Nephron progenitor cell (in vitro differentiated cells): ENCODE measurements around the gene C11orf98.
"Not testable (repeated sequence)": the region's sequence is repeated elsewhere in the genome, so short reads cannot be mapped to it uniquely, and the experiment has no call there.

Experiments
- DNase-seq: peaks from one replicate; pipeline ENCODE4 v3.0.0; 2021
- H3K27ac Mint-ChIP-seq: 2 replicates; pipeline ENCODE4 v1.8.0; 2021; ENCODE audit warnings: mild to moderate bottlenecking, moderate library complexity, mixed read lengths
- H3K27me3 Mint-ChIP-seq: 2 replicates; pipeline ENCODE4 v1.8.0; 2021; ENCODE audit warnings: mild to moderate bottlenecking, low read depth, mixed read lengths; ENCODE audit not compliant: poor library complexity
- H3K36me3 Mint-ChIP-seq: 2 replicates; pipeline ENCODE4 v1.8.0; 2021; ENCODE audit warnings: low read depth, mixed read lengths
- H3K4me1 Mint-ChIP-seq: 2 replicates; pipeline ENCODE4 v1.8.0; 2021; ENCODE audit warnings: mixed read lengths
- H3K4me3 Mint-ChIP-seq: 2 replicates; pipeline ENCODE4 v1.8.0; 2021; ENCODE audit warnings: mild to moderate bottlenecking, moderate library complexity, mixed read lengths
- H3K9me3 Mint-ChIP-seq: 2 replicates; pipeline ENCODE4 v1.8.0; 2021; ENCODE audit warnings: mild to moderate bottlenecking, moderate library complexity, mixed read lengths
- CTCF ChIP-seq: fragments of 200-600 bp; sonication (generic); IDR thresholded peaks from 2 replicates; pipeline ENCODE4 v1.5.0; 2021; ENCODE audit warnings: antibody characterized with exemption

The C11orf98 gene

DNA sequence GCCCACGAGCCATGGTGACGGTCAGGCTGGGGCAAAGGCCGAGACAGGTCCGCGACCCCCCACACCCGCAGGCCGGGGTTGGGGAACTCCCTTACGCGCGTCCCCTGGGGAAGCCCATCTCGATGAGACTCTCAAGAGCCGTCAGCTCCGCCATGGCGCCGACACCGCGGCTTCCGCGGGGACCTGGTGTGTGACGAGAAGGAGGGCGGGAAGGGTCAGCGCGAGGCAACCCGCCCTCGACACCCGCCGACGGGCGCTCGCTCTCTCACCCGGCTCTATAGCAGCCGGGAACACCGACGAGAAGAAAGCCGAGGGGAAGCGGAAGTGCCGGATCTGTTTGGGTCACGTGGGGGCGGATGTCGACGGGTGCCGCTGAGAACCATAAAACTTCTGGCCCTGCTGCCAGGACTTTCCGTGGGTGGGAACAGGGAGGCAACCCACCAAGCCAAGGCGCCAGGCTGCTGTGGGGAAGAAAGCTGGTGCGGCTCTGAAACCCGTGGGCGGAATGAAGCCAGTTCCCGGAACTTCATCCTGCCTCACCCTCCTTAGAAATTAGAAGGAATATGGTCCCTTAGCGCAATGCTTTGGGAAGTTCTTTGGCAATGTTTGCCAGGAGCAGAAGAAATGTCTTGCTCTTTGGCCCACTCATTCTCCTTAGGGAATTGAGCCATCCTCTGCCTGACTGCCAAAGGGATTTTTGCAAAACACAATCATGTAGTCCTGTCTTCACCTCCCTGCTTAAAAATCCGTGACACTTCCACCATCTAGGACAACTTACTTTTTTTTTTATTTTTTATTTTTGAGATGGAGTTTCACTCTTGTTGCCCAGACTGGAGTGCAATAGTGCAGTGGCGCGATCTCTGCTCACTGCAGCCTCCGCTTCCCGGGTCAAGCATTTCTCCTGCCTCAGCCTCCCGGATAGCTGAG lies 14.0 kb upstream of the C11orf98 start, which contains the start of gene UBXN1:
Gene UBXN1, minus strand, starts transcription at position 304 of the 927 bp plus-strand sequence. Its CDS starts 150 bp downstream, at position 154.
- H3K4me3 Mint-ChIP-seq: peak within 1 kb of the TSS; percentile 88
- DNase-seq: peak; percentile 79
- H3K36me3 Mint-ChIP-seq: peaks cover 26% of the 10 kb centered on the region
- peaks cover 38% of the 10 kb centered on the region for H3K4me1 Mint-ChIP-seq
- no peak for TF ChIP-seq CTCF
- H3K9me3 Mint-ChIP-seq: no peaks in the 10 kb centered on the region
- no peaks in the 10 kb centered on the region for H3K27me3 Mint-ChIP-seq
- H3K27ac Mint-ChIP-seq: peak within 1 kb of the TSS; percentile 89

GRCh38 chr11:62678433-62678769 lies 13.4 kb upstream of the C11orf98 start:
- TF ChIP-seq CTCF: no peak
- peak overlapping the region; percentile 88 for H3K4me3 Mint-ChIP-seq
- DNase-seq: no peak
- peaks cover 39% of the 10 kb centered on the region for H3K4me1 Mint-ChIP-seq
- no peaks in the 10 kb centered on the region for H3K9me3 Mint-ChIP-seq
- H3K36me3 Mint-ChIP-seq: peaks cover 26% of the 10 kb centered on the region
- no peaks in the 10 kb centered on the region for H3K27me3 Mint-ChIP-seq
- H3K27ac Mint-ChIP-seq: peak overlapping the region; percentile 89

- DNase-seq: no peak
- H3K27me3 Mint-ChIP-seq: no peaks in the 10 kb centered on the region
These were observed 12.7 kb upstream of the C11orf98 start for GRCh38 chr11:62677714-62678113.

GRCh38 chr11:62677156-62677555 lies 12.1 kb upstream of the C11orf98 start:
- Mint-ChIP-seq H3K4me1 (peaks cover 49% of the 10 kb centered on the region), H3K36me3 (peaks cover 26% of the 10 kb centered on the region), H3K4me3 (peak overlapping the region; percentile 88), H3K27ac (peak overlapping the region; percentile 53), H3K9me3 (no peaks in the 10 kb centered on the region), H3K27me3 (no peaks in the 10 kb centered on the region)
- TF ChIP-seq CTCF: no peak
- DNase-seq: no peak

More at GRCh38 chr11:62677714-62678113, 12.7 kb upstream of the C11orf98 start:
- peaks cover 26% of the 10 kb centered on the region for H3K36me3 Mint-ChIP-seq
- peak overlapping the region; percentile 53 for H3K27ac Mint-ChIP-seq
- H3K9me3 Mint-ChIP-seq: no peaks in the 10 kb centered on the region
- H3K4me1 Mint-ChIP-seq: peaks cover 46% of the 10 kb centered on the region
- no peak for TF ChIP-seq CTCF
- H3K4me3 Mint-ChIP-seq: peak overlapping the region; percentile 88

GRCh38 chr11:62676698-62677097 lies 11.7 kb upstream of the C11orf98 start:
- DNase-seq: no peak
- H3K27me3 Mint-ChIP-seq: no peaks in the 10 kb centered on the region
- H3K27ac Mint-ChIP-seq: peak overlapping the region; percentile 53
- peaks cover 53% of the 10 kb centered on the region for H3K4me1 Mint-ChIP-seq
- no peak for TF ChIP-seq CTCF
- H3K9me3 Mint-ChIP-seq: no peaks in the 10 kb centered on the region
- peak overlapping the region; percentile 88 for H3K4me3 Mint-ChIP-seq
- peaks cover 26% of the 10 kb centered on the region for H3K36me3 Mint-ChIP-seq

DNA sequence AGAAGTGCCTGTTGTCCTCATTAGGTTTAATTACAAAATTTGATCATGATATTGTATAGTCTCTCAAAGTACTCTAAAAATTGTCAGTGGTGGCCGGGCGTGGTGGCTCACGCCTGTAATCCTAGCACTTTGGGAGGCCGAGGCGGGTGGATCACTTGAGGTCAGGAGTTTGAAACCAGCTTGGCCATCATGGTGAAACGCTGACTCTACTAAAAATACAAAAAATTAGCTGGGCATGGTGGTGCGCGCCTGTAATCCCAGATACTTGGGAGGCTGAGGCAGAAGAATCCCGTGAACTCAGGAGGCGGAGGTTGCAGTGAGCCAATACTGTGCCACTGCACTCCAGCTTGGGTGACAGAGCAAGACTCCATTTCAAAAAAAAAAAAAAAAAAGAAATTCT lies 10.4 kb upstream of the C11orf98 start:
- peaks cover 26% of the 10 kb centered on the region for H3K36me3 Mint-ChIP-seq
- not testable (repeated sequence) for H3K4me3 Mint-ChIP-seq, DNase-seq, H3K27me3 Mint-ChIP-seq, H3K9me3 Mint-ChIP-seq, H3K27ac Mint-ChIP-seq
- peaks cover 55% of the 10 kb centered on the region for H3K4me1 Mint-ChIP-seq
